Endothelial cell of umbilical vein (primary cell): ENCODE measurements around the gene PLEKHA8.

Source experiments
- EZH2 ChIP-seq: IDR thresholded peaks from 2 replicates; pipeline ENCODE4 v1.6.1; 2012; ENCODE audit warnings: borderline replicate concordance, low read depth, mild to moderate bottlenecking, moderate library complexity, low read length, inconsistent platforms; ENCODE audit not compliant: severe bottlenecking
- MYC ChIP-seq: IDR thresholded peaks from one replicate; pipeline ENCODE4 v1.6.1; 2011; ENCODE audit warnings: mild to moderate bottlenecking, low read depth, low read length
- TF ChIP-seq, protein P1 (sequence below), 2 donors: IDR thresholded peaks; 1 replicate in 1 of 2; 2 replicates in 1 of 2; pipeline ENCODE4 v1.5.1; 2011; ENCODE audit warnings: low read length in 2 of 2, mild to moderate bottlenecking in 2 of 2, moderate library complexity in 2 of 2, control low read depth in 1 of 2, inconsistent platforms in 1 of 2, low read depth in 1 of 2; ENCODE audit not compliant: insufficient read depth in 1 of 2; ENCODE audit errors: extremely low read depth in 1 of 2

DNA sequence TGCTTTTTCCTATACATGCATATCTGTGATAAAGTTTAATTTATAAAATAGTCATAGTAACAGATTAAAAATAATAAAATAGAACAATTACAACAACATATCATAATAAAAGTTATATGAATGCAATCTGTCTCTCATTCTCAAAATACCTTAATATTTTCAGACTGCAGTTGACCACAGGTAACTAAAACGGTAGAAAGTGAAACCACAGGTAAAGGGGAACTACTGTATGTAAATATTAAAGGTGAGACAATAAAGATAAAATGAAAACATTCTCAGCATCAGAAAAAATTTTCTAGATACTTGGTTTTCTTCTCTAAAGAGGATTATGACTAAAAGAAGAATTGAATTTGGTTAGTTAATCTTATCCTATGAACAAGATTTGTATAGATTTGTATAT lies 7.7 kb upstream of the PLEKHA8 start:
- TF ChIP-seq, protein P1, sequence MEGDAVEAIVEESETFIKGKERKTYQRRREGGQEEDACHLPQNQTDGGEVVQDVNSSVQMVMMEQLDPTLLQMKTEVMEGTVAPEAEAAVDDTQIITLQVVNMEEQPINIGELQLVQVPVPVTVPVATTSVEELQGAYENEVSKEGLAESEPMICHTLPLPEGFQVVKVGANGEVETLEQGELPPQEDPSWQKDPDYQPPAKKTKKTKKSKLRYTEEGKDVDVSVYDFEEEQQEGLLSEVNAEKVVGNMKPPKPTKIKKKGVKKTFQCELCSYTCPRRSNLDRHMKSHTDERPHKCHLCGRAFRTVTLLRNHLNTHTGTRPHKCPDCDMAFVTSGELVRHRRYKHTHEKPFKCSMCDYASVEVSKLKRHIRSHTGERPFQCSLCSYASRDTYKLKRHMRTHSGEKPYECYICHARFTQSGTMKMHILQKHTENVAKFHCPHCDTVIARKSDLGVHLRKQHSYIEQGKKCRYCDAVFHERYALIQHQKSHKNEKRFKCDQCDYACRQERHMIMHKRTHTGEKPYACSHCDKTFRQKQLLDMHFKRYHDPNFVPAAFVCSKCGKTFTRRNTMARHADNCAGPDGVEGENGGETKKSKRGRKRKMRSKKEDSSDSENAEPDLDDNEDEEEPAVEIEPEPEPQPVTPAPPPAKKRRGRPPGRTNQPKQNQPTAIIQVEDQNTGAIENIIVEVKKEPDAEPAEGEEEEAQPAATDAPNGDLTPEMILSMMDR (IDR thresholded peaks at IDR 0.05; ENCODE audit: extremely low read depth in 1 of 2, insufficient read depth in 1 of 2, low read depth in 1 of 2, low read length in 2 of 2): no peak
- TF ChIP-seq MYC (no peak), EZH2 (no peak)
